Right lobe of liver (tissue), 4 donors: Measurements from ENCODE around the gene MYOC.
"Not testable (repeated sequence)": the region's sequence is repeated elsewhere in the genome, so short reads cannot be mapped to it uniquely, and the experiment has no call there.

Experiments used
- POLR2A ChIP-seq: fragments of 450-650 bp; IDR thresholded peaks from one replicate; pipeline ENCODE4 v1.6.1; 2017; ENCODE audit warnings: antibody characterized with exemption, mild to moderate bottlenecking
- TF ChIP-seq, protein P1 (sequence below), 4 donors: fragments of 200-600 bp in 3 of 4; fragments of 450-650 bp in 1 of 4; IDR thresholded peaks; one replicate each; pipeline versions ENCODE4 v1.5.1 to v1.8.0; 2016 to 2022; ENCODE audit warnings: antibody characterized with exemption in 4 of 4, mild to moderate bottlenecking in 2 of 4
- donor health status: DM: no; HTN: no; CAD: no.
- donor health status: DM: no; HTN: no; CAD: no.
- donor health status: DM: no; HTN: yes; CAD: no.

DNA sequence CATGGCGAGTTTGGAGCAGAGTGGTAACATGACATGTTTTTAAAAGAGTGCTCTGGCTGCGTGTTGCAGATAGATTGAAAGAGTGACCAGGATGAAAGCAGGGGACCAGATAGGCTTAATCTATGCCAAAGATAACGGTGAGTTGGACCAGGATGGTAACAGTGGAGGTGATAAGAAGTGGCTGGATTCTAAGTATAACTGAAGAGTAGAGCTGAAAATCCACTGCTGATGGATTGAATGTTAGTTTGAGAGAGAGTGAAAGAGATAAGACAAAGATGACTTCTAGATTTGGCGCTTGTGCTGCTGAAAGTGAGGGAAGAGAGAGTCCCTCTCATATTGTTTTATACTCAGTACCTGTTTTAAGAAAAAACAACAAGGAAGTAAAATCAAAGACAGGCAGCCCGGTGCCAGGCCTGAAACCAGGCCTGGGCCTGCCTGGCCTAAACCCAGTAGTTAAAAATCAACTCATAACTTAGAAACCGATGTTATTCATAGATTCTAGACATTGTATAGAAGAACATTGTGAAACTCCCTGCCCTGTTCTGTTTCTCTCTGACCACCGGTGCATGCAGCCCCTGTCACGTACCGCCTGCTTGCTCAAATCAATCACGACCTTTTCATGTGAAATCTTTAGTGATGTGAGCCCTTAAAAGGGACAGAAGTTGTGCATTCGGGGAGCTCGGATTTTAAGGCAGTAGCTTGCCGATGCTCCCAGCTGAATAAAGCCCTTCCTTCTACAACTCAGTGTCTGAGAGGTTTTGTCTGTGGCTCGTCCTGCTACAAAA is 37.2 kb downstream of the MYOC start:
- TF ChIP-seq, protein P1, sequence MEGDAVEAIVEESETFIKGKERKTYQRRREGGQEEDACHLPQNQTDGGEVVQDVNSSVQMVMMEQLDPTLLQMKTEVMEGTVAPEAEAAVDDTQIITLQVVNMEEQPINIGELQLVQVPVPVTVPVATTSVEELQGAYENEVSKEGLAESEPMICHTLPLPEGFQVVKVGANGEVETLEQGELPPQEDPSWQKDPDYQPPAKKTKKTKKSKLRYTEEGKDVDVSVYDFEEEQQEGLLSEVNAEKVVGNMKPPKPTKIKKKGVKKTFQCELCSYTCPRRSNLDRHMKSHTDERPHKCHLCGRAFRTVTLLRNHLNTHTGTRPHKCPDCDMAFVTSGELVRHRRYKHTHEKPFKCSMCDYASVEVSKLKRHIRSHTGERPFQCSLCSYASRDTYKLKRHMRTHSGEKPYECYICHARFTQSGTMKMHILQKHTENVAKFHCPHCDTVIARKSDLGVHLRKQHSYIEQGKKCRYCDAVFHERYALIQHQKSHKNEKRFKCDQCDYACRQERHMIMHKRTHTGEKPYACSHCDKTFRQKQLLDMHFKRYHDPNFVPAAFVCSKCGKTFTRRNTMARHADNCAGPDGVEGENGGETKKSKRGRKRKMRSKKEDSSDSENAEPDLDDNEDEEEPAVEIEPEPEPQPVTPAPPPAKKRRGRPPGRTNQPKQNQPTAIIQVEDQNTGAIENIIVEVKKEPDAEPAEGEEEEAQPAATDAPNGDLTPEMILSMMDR (IDR thresholded peaks at IDR 0.05), result not testable (repeated sequence)
- not testable (repeated sequence) for TF ChIP-seq POLR2A
